ENCODE results near the gene DMP1.

The DMP1 gene, protein sequence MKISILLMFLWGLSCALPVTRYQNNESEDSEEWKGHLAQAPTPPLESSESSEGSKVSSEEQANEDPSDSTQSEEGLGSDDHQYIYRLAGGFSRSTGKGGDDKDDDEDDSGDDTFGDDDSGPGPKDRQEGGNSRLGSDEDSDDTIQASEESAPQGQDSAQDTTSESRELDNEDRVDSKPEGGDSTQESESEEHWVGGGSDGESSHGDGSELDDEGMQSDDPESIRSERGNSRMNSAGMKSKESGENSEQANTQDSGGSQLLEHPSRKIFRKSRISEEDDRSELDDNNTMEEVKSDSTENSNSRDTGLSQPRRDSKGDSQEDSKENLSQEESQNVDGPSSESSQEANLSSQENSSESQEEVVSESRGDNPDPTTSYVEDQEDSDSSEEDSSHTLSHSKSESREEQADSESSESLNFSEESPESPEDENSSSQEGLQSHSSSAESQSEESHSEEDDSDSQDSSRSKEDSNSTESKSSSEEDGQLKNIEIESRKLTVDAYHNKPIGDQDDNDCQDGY
- long read RNA-seq, result 0 reads

DNA sequence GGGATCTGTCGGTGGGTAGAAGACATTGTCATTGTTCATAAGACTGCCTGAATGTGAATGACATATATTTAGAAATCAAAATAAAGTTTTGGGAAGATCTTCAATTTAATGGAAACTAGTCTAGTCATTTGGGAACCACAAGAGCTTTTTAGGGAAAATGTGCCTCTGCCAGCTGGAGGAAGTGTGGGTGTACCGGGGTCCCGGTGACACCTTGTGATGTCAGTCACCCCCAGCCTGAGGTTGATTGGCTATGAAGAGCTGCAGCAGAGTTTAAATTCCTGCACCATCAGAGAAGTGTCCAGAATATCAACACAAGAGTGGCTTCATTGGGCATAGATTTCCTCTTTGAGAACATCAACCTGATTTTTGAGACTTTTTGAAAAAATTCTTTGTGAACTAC is at the start of gene DMP1:
Gene DMP1, plus strand, starts transcription at position 301 of the 400 bp plus-strand sequence. CDS start 6,213 bp downstream, outside the sequence.
- peaks cover 2% of the 10 kb centered on the region for H3K27me3 ChIP-seq (ENCODE audit: insufficient read depth, poor library complexity, severe bottlenecking)
- TF ChIP-seq, protein P1, sequence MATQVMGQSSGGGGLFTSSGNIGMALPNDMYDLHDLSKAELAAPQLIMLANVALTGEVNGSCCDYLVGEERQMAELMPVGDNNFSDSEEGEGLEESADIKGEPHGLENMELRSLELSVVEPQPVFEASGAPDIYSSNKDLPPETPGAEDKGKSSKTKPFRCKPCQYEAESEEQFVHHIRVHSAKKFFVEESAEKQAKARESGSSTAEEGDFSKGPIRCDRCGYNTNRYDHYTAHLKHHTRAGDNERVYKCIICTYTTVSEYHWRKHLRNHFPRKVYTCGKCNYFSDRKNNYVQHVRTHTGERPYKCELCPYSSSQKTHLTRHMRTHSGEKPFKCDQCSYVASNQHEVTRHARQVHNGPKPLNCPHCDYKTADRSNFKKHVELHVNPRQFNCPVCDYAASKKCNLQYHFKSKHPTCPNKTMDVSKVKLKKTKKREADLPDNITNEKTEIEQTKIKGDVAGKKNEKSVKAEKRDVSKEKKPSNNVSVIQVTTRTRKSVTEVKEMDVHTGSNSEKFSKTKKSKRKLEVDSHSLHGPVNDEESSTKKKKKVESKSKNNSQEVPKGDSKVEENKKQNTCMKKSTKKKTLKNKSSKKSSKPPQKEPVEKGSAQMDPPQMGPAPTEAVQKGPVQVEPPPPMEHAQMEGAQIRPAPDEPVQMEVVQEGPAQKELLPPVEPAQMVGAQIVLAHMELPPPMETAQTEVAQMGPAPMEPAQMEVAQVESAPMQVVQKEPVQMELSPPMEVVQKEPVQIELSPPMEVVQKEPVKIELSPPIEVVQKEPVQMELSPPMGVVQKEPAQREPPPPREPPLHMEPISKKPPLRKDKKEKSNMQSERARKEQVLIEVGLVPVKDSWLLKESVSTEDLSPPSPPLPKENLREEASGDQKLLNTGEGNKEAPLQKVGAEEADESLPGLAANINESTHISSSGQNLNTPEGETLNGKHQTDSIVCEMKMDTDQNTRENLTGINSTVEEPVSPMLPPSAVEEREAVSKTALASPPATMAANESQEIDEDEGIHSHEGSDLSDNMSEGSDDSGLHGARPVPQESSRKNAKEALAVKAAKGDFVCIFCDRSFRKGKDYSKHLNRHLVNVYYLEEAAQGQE (IDR thresholded peaks at IDR 0.05; ENCODE audit: insufficient replicate concordance, low read depth), result no peak
- TF ChIP-seq SPI1 (IDR thresholded peaks at IDR 0.05; ENCODE audit: borderline replicate concordance, low read depth) (no peak), GABPA (IDR thresholded peaks at IDR 0.05; ENCODE audit: low read depth) (no peak), POLR2AphosphoS5 (IDR thresholded peaks at IDR 0.05; ENCODE audit: low read depth) (no peak)
- TF ChIP-seq, protein P2, sequence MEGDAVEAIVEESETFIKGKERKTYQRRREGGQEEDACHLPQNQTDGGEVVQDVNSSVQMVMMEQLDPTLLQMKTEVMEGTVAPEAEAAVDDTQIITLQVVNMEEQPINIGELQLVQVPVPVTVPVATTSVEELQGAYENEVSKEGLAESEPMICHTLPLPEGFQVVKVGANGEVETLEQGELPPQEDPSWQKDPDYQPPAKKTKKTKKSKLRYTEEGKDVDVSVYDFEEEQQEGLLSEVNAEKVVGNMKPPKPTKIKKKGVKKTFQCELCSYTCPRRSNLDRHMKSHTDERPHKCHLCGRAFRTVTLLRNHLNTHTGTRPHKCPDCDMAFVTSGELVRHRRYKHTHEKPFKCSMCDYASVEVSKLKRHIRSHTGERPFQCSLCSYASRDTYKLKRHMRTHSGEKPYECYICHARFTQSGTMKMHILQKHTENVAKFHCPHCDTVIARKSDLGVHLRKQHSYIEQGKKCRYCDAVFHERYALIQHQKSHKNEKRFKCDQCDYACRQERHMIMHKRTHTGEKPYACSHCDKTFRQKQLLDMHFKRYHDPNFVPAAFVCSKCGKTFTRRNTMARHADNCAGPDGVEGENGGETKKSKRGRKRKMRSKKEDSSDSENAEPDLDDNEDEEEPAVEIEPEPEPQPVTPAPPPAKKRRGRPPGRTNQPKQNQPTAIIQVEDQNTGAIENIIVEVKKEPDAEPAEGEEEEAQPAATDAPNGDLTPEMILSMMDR (IDR thresholded peaks at IDR 0.05; ENCODE audit: insufficient read depth, low read length), result no peak
- no peak within 1 kb of the TSS for H3K27ac ChIP-seq (replicated peaks)
- DNase-seq (ENCODE audit: low read depth in 1 of 2, low spot score in 1 of 2), result no peak
- H3K4me3 ChIP-seq (replicated peaks; ENCODE audit: insufficient read depth, low read length), result no peak within 1 kb of the TSS

DNA sequence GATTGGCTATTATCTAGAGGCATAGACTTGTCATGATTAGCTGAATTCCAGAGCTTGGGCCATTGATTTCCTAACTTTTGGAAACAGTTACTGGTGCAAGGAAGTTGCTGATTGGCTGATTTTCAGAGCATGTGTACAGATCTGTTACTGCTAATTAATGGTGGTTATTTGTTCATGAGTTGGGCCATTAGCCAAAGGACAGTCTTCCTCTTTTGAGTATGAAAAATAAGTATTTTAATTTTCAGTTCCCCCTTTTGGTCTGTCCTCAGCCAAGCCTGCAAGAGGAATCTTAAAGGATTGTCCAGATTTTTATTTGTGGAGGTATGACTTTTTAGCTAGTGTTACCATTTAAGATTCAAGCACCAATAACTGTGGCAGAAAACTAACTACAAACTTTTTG is 48.7 kb upstream of the DMP1 start:
- Histone ChIP-seq H3K27ac (replicated peaks) (no peak overlapping the region), H3K4me3 (replicated peaks; ENCODE audit: insufficient read depth, low read length) (no peak overlapping the region), H3K27me3 (ENCODE audit: insufficient read depth, poor library complexity, severe bottlenecking) (peaks cover 3% of the 10 kb centered on the region)
- TF ChIP-seq SPI1 (IDR thresholded peaks at IDR 0.05; ENCODE audit: borderline replicate concordance, low read depth) (0 out of 2 replicates have a peak, but pooled peaks have one; percentile 17), POLR2AphosphoS5 (IDR thresholded peaks at IDR 0.05; ENCODE audit: low read depth) (no peak)
- DNase-seq (ENCODE audit: low read depth in 1 of 2, low spot score in 1 of 2), result no peak

DNA sequence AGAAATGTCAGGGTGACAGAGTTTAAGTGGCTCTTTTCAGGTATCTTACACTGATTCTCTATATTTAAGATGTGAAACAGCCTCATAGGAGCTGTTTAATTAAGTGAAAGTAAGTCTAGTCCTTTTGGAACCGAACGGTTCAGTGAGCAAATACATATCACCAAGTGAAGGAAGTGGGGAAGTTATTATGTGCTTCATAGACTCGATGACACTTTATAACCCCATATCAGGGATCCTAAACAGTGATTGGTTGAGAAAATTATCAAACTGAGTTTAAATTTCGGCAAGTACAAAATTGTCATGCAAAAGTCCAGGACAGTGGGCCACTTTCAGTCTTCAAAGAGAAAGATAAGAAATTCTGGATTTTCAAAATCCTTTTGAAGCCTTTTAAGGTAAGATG is 41.9 kb upstream of the DMP1 start, which contains the start of gene DSPP:
Gene DSPP, plus strand, starts transcription at position 301 of the 400 bp plus-strand sequence. CDS start 2,380 bp downstream, outside the sequence.
- H3K4me3 ChIP-seq (replicated peaks; ENCODE audit: insufficient read depth, low read length), result no peak within 1 kb of the TSS
- no peaks in the 10 kb centered on the region for H3K27me3 ChIP-seq (ENCODE audit: insufficient read depth, poor library complexity, severe bottlenecking)
- no peak within 1 kb of the TSS for H3K27ac ChIP-seq (replicated peaks)
- no peak for DNase-seq (ENCODE audit: low read depth in 1 of 2, low spot score in 1 of 2)
- TF ChIP-seq, protein P2 (IDR thresholded peaks at IDR 0.05; ENCODE audit: insufficient read depth, low read length), result no peak
- TF ChIP-seq POLR2AphosphoS5 (IDR thresholded peaks at IDR 0.05; ENCODE audit: low read depth) (no peak), GABPA (IDR thresholded peaks at IDR 0.05; ENCODE audit: low read depth) (no peak), SPI1 (IDR thresholded peaks at IDR 0.05; ENCODE audit: borderline replicate concordance, low read depth) (no peak)
- TF ChIP-seq, protein P1 (IDR thresholded peaks at IDR 0.05; ENCODE audit: insufficient replicate concordance, low read depth), result no peak

DNA sequence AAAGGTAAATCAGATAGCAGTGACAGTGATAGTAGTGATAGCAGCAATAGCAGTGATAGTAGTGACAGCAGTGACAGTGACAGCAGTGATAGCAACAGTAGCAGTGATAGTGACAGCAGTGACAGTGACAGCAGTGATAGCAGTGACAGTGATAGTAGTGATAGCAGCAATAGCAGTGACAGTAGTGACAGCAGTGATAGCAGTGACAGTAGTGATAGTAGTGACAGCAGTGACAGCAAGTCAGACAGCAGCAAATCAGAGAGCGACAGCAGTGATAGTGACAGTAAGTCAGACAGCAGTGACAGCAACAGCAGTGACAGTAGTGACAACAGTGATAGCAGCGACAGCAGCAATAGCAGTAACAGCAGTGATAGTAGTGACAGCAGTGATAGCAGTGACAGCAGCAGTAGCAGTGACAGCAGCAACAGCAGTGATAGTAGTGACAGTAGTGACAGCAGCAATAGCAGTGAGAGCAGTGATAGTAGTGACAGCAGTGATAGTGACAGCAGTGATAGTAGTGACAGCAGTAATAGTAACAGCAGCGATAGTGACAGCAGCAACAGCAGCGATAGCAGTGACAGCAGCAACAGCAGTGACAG is 35.7 kb upstream of the DMP1 start:
- DNase-seq (ENCODE audit: low read depth in 1 of 2, low spot score in 1 of 2), result no peak
- Histone ChIP-seq H3K27me3 (ENCODE audit: insufficient read depth, poor library complexity, severe bottlenecking) (no peaks in the 10 kb centered on the region), H3K27ac (replicated peaks) (no peak overlapping the region), H3K4me3 (replicated peaks; ENCODE audit: insufficient read depth, low read length) (no peak overlapping the region)
- TF ChIP-seq GABPA (IDR thresholded peaks at IDR 0.05; ENCODE audit: low read depth) (no peak), POLR2AphosphoS5 (IDR thresholded peaks at IDR 0.05; ENCODE audit: low read depth) (no peak), SPI1 (IDR thresholded peaks at IDR 0.05; ENCODE audit: borderline replicate concordance, low read depth) (no peak)
- TF ChIP-seq, protein P2 (IDR thresholded peaks at IDR 0.05; ENCODE audit: insufficient read depth, low read length), result no peak
- TF ChIP-seq, protein P1 (IDR thresholded peaks at IDR 0.05; ENCODE audit: insufficient replicate concordance, low read depth), result no peak

All from HL-60 (cell line).